Activated CD4-positive, CD25-positive, alpha-beta regulatory T cell (primary cell): Measurements from ENCODE around the gene EHD1.
"Not testable (repeated sequence)": the region's sequence is repeated elsewhere in the genome, so short reads cannot be mapped to it uniquely, and the experiment has no call there.

ENCODE experiments used
- DNase-seq, 4 experiments: peaks; one replicate each; lab custom pipeline; 2025; lab: John Stamatoyannopoulos, UW

Gene EHD1

GRCh38 chr11:64826578-64827450 is 51.6 kb downstream of the EHD1 start:
- no peak for DNase-seq

GRCh38 chr11:64826062-64826461 is 52.4 kb downstream of the EHD1 start:
- DNase-seq, result no peak

GRCh38 chr11:64823568-64824119 is 54.8 kb downstream of the EHD1 start:
- DNase-seq, result no peak

DNA sequence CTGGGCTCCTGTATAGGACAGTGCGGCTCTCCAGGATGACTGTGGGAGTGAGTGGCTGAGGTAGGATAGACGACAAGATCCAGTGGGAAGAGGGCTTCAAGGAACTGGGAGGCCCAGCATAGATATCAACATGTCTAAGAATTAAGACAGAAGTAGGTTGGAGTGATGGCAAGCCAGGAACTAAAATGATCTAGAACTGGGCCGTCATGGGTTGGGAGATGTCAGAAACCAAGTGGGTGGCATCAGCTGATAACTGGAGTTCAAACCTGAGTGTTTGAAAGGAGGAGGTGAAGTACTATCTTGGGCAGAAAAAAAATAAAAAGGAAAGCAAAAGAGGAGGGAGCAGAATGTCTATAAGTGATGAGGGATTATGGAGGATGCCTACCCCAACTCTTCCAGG is 60.9 kb downstream of the EHD1 start:
- DNase-seq, result no peak

GRCh38 chr11:64815433-64815832 is 63.0 kb downstream of the EHD1 start:
- not testable (repeated sequence) for DNase-seq

- no peak for DNase-seq
Measured at GRCh38 chr11:64814712-64815187, 63.7 kb downstream of the EHD1 start.

DNA sequence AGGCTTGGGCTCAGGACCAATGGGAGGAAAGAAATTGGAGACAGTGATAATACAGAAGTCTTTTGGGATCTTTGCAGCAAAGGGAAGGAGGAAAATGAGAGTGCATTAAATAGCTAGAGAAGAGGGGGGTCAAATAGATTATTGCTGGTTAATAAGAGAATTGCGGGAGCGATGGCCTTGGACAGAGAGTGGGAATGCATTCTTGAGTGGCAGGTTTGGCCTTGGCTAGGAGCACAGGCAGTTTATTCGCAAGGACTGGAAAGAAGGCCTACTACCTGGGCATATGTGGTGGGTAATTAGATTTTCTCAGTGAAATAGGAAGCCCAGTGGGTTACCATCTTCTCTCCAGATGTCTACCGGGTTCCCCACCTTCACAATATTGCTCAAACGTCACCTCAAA is 64.6 kb downstream of the EHD1 start:
- no peak for DNase-seq

DNA sequence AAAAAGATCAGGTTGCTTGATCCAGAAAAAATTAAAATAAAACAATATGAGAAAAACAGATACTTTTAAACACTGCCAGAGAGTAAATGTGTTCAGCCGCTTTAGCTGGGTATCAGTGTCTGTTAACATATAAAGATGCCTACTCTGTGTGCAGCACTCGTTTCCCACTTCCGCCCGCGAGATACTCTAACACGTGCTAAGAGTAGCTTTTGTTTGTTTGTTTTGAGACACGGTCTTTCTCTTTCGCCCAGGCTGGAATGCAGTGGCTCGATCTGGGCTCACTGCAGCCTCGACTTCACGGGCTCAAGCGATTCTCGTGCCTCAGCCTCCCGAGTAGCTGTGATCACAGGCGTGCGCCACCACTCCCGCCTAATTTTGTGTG is 67.5 kb downstream of the EHD1 start:
- DNase-seq, result peak in 1 of 4 experiments; percentile 35

DNA sequence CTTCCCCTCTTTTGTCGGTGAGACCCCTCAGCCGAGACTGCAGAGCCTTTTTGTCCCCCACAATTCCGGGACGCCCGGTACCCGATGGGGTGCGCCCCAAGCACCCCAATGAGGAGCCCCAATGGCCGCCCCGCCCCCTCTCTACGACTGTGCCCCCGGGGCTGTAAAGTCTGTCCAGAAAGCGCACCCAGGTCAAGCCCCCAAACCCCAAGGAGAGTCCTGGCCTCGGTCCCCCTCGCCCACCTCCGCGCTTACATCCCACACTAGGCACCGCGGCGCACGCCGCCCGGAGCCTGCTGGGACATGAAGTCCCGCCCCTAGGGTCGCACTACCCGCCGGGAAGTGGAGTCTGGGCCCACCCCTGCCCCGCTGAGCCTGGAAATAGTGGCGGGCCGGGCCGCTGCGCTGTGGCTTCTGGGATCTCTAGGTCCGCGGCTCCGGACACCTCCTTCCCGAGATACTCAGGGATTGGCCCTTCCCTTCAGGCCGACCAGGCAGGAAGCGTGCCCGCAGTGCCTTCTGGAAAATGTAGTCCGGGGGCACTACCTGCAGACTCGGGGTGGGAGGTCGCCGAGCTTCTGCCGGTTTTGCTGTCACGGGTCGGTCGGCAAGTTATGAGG is 68.0 kb downstream of the EHD1 start, which contains the start of gene MEN1:
MEN1 (minus strand) TSS at position 281 of the 620 bp plus-strand sequence. CDS start 442 bp downstream, outside the sequence.
- peak; percentile 48 to 67 (median 58) for DNase-seq

DNA sequence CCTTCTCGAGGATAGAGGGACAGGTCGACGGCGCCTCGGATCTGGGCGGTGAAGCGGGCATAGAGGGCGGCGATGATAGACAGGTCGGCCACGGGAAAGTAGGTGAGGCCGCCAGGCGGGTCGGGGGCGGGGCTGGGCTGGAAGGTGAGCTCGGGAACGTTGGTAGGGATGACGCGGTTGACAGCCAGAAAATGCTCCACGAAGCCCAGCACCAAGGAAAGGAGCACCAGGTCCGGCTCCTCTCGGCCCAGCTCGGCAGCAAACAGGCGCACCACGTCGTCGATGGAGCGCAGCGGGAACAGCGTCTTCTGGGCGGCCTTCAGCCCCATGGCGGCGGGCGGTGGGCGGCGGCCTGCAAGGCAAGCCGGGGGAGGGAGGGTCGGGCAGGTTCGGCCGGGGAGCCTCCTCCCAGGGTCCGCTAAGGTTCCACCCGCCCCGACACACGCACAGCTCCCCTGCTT is 68.6 kb downstream of the EHD1 start:
- DNase-seq, result no peak

DNA sequence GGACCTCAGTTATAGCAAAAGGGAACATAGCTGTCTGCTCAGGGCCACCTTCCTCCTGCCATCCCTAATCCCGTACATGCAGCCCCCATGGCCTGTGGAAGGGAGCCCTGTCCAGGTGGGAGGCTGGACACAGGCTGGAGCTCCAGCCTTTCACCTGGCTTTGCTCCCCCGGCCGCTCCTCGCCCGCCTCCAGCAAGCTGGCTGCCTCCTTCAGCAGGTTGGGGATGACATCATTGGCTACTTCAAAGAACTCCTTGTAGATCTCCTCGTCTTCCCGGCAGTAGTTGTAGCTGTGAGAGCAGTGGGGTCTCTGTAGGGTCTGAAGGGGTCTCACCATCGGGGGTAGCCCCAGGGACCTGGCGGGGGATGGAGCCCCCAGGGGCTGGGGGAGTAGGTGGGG is 72.9 kb downstream of the EHD1 start:
- DNase-seq, result no peak

GRCh38 chr11:64804346-64805210 is 73.8 kb downstream of the EHD1 start:
- DNase-seq, result no peak

GRCh38 chr11:64803846-64804345 is 74.5 kb downstream of the EHD1 start:
- no peak for DNase-seq

GRCh38 chr11:64803158-64803845 is 75.1 kb downstream of the EHD1 start, which contains the start of gene MAP4K2:
Gene MAP4K2, minus strand, starts transcription at chr11:64803214. Its CDS starts 65 bp downstream, at chr11:64803149.
- peak; percentile 63 to 84 (median 76) for DNase-seq

DNA sequence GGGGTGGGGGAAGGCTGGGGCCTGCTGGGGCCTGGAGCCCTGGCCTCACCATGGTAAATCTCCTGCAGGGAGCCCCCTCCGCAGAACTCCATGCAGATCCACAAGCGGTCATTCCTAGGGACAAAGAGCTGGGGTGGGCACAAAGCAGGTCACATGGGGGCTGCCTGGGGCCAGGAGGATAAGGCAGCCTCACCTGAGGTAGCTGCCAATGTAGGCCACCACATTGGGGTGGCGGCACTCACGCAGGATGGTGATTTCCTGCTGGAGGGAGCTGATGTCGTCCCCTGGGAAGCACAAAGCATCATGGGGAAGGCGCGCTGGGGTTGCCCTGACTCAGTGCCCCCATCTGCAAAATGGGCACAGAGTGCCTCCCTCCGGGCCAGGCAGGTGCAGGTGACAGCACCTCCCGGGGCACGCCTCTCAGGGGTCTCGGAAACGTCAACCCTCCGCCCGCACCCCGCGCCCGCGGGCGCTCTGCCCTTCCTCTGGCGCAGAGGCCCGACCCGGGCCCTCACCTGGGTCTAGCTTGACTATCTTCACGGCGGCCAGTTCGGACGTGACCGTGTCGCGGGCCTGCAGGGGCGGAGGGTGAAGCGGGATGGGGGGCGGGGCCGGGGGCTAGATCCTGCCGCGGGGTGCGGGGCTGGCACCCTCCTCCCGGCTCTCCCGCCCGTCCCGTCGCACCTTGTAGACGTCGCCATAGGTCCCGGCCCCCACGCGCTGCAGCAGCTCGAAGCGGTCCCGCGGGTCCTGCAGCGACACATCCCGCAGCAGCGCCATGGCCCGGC is 75.9 kb downstream of the EHD1 start:
- DNase-seq, result peak in 1 of 4 experiments; percentile 51
